Neural progenitor cell (in vitro differentiated cells): ENCODE results near the gene CCDC88B. TPM values are rescaled to one million over a fixed set of nuclear protein-coding genes. Genes with fewer than 3 reads are reported as not detected.

ENCODE experiments used
- DNase-seq: peaks from one replicate; pipeline ENCODE4 v3.0.0-alpha.2; 2016; ENCODE audit warnings: low spot score
- H2AFZ ChIP-seq: fragments of 200-600 bp; sonication (generic); replicated peaks from 2 replicates; pipeline ENCODE4 v1.6.1; 2016; ENCODE audit warnings: antibody characterized with exemption
- H3F3A ChIP-seq: fragments of 200-600 bp; sonication (generic); 2 replicates; pipeline ENCODE4 v1.6.1; 2016; ENCODE audit warnings: antibody characterized with exemption, low read depth
- H3K27ac ChIP-seq: fragments of 200-600 bp; sonication (generic); 2 replicates; pipeline ENCODE4 v1.5.1; 2016; ENCODE audit warnings: mild to moderate bottlenecking
- H3K27me3 ChIP-seq: fragments of 200-600 bp; sonication (generic); 2 replicates; pipeline ENCODE4 v1.6.1; 2016; ENCODE audit warnings: mild to moderate bottlenecking, moderate library complexity
- H3K36me3 ChIP-seq: fragments of 200-600 bp; sonication (generic); 2 replicates; pipeline ENCODE4 v1.5.1; 2016
- H3K4me1 ChIP-seq: fragments of 200-600 bp; sonication (generic); 2 replicates; pipeline ENCODE4 v1.6.1; 2016; ENCODE audit warnings: mixed run types
- H3K4me2 ChIP-seq: fragments of 200-600 bp; sonication (generic); 2 replicates; pipeline ENCODE4 v1.6.1; 2016
- H3K4me3 ChIP-seq: fragments of 200-600 bp; sonication (generic); 2 replicates; pipeline ENCODE4 v1.5.1; 2016
- H3K79me2 ChIP-seq: fragments of 200-600 bp; sonication (generic); 2 replicates; pipeline ENCODE4 v1.6.1; 2016; ENCODE audit warnings: low read depth
- H3K9ac ChIP-seq: fragments of 200-600 bp; sonication (generic); 2 replicates; pipeline ENCODE4 v1.6.1; 2016
- H3K9me3 ChIP-seq: fragments of 200-600 bp; sonication (generic); 2 replicates; pipeline ENCODE4 v1.5.1; 2016; ENCODE audit warnings: low read depth
- H4K20me1 ChIP-seq: fragments of 200-600 bp; sonication (generic); 2 replicates; pipeline ENCODE4 v1.6.1; 2016; ENCODE audit warnings: low read depth
- H3K27ac Mint-ChIP-seq: 3 replicates; pipeline ENCODE4 v1.8.0; 2021; ENCODE audit warnings: mixed read lengths
- H3K27me3 Mint-ChIP-seq: 2 replicates; pipeline ENCODE4 v1.8.0; 2022; ENCODE audit warnings: low read depth, mild to moderate bottlenecking, inconsistent platforms, moderate library complexity, mixed read lengths; ENCODE audit not compliant: insufficient read depth
- H3K36me3 Mint-ChIP-seq: 3 replicates; pipeline ENCODE4 v1.8.0; 2021; ENCODE audit warnings: mixed read lengths
- H3K4me1 Mint-ChIP-seq: 3 replicates; pipeline ENCODE4 v1.8.0; 2021; ENCODE audit warnings: mixed read lengths
- H3K4me3 Mint-ChIP-seq: 3 replicates; pipeline ENCODE4 v1.8.0; 2021; ENCODE audit warnings: mild to moderate bottlenecking, moderate library complexity, mixed read lengths
- H3K9me3 Mint-ChIP-seq: 3 replicates; pipeline ENCODE4 v1.8.0; 2020; ENCODE audit warnings: mixed read lengths
- CTCF ChIP-seq: fragments of 200-600 bp; sonication (generic); IDR thresholded peaks from 2 replicates; pipeline ENCODE4 v1.5.1; 2017; ENCODE audit warnings: antibody characterized with exemption, mild to moderate bottlenecking
- EZH2 ChIP-seq: fragments of 200-600 bp; sonication (generic); IDR thresholded peaks from 2 replicates; pipeline ENCODE4 v1.6.1; 2017; ENCODE audit warnings: antibody characterized with exemption, mild to moderate bottlenecking, moderate library complexity
- EZH2phosphoT487 ChIP-seq: fragments of 200-600 bp; sonication (generic); IDR thresholded peaks from 2 replicates; pipeline ENCODE4 v1.6.1; 2017; ENCODE audit warnings: antibody characterized with exemption
- total RNA-seq: library from RNA; depleted of rRNA; stranded (reverse); fragments of >200 nt; gene quantifications from 2 replicates; pipeline ENCODE4 v1.2.3, GENCODE V29; 2015; ENCODE audit warnings: low replicate concordance

Gene CCDC88B
- total RNA-seq, 1 donor from 2014 or later = 0.62 TPM

GRCh38 chr11:64379817-64380709 lies 40.1 kb downstream of the CCDC88B start:
- H3K36me3 Mint-ChIP-seq = no peaks in the 10 kb centered on the region
- Histone ChIP-seq H2AFZ (no peak overlapping the region), H3K4me1 (peaks cover 4% of the 10 kb centered on the region), H3K36me3 (no peaks in the 10 kb centered on the region), H3K9me3 (no peaks in the 10 kb centered on the region), H3K27ac (peak overlapping the region; percentile 49), H4K20me1 (no peaks in the 10 kb centered on the region), H3K9ac (no peak overlapping the region), H3F3A (peaks cover 7% of the 10 kb centered on the region), H3K4me2 (no peak overlapping the region), H3K4me3 (no peak overlapping the region), H3K79me2 (no peaks in the 10 kb centered on the region), H3K27me3 (no peaks in the 10 kb centered on the region)
- no peak overlapping the region for H3K27ac Mint-ChIP-seq
- no peak for TF ChIP-seq EZH2
- no peak for TF ChIP-seq EZH2phosphoT487
- TF ChIP-seq CTCF = no peak
- no peak for DNase-seq
- H3K4me3 Mint-ChIP-seq = no peak overlapping the region
- H3K9me3 Mint-ChIP-seq = no peaks in the 10 kb centered on the region
- H3K4me1 Mint-ChIP-seq = peaks cover 11% of the 10 kb centered on the region
- peaks cover 4% of the 10 kb centered on the region for H3K27me3 Mint-ChIP-seq

GRCh38 chr11:64381350-64381749 lies 41.3 kb downstream of the CCDC88B start:
- H3K4me2 ChIP-seq = no peak overlapping the region
- H3K9me3 ChIP-seq = no peaks in the 10 kb centered on the region
- no peak overlapping the region for H2AFZ ChIP-seq
- no peak overlapping the region for H3K27ac ChIP-seq
- H3K27me3 Mint-ChIP-seq = peaks cover 4% of the 10 kb centered on the region
- H3K9me3 Mint-ChIP-seq = no peaks in the 10 kb centered on the region
- no peaks in the 10 kb centered on the region for H3K36me3 ChIP-seq
- no peak overlapping the region for H3K27ac Mint-ChIP-seq
- H3K4me3 ChIP-seq = no peak overlapping the region
- peaks cover 4% of the 10 kb centered on the region for H3K4me1 ChIP-seq
- DNase-seq = no peak
- peaks cover 14% of the 10 kb centered on the region for H3K4me1 Mint-ChIP-seq
- H3K9ac ChIP-seq = no peak overlapping the region
- no peaks in the 10 kb centered on the region for H3K36me3 Mint-ChIP-seq
- peak; percentile 4 for TF ChIP-seq CTCF
- no peak for TF ChIP-seq EZH2
- no peaks in the 10 kb centered on the region for H3K79me2 ChIP-seq
- no peak overlapping the region for H3K4me3 Mint-ChIP-seq
- H3F3A ChIP-seq = peaks cover 7% of the 10 kb centered on the region
- no peaks in the 10 kb centered on the region for H4K20me1 ChIP-seq
- no peaks in the 10 kb centered on the region for H3K27me3 ChIP-seq

DNA sequence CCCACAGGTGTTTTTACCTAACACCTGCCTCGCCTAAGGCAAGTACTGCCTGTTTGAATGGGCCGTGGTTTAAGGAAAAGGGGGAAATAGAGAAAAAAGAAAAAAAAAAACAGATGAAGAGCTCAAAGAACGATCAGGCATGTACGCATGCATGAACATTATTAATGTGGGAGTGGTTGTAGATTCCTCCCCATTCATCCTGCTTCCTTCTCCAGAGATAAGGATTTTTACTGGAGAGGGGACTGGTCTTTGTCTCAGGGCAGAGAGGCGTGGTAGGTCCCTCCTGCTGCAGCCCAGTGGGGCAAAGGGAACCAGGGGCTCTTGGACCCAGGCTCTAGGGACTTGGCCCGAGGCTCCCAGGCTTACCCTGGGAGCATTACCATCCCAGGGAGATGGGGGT lies 42.0 kb downstream of the CCDC88B start:
- no peak overlapping the region for H3K9ac ChIP-seq
- H3K36me3 Mint-ChIP-seq = no peaks in the 10 kb centered on the region
- no peak overlapping the region for H3K27ac Mint-ChIP-seq
- no peaks in the 10 kb centered on the region for H4K20me1 ChIP-seq
- H3K27me3 Mint-ChIP-seq = peaks cover 4% of the 10 kb centered on the region
- H3K9me3 Mint-ChIP-seq = no peaks in the 10 kb centered on the region
- peaks cover 14% of the 10 kb centered on the region for H3K4me1 Mint-ChIP-seq
- H3K4me2 ChIP-seq = no peak overlapping the region
- H3F3A ChIP-seq = peaks cover 7% of the 10 kb centered on the region
- no peak overlapping the region for H3K4me3 ChIP-seq
- H3K79me2 ChIP-seq = no peaks in the 10 kb centered on the region
- H2AFZ ChIP-seq = no peak overlapping the region
- no peaks in the 10 kb centered on the region for H3K27me3 ChIP-seq
- no peak for DNase-seq
- no peak overlapping the region for H3K27ac ChIP-seq
- TF ChIP-seq EZH2phosphoT487 = no peak
- TF ChIP-seq CTCF = no peak
- TF ChIP-seq EZH2 = no peak
- H3K4me3 Mint-ChIP-seq = peak overlapping the region; percentile 14
- peaks cover 4% of the 10 kb centered on the region for H3K4me1 ChIP-seq
- H3K9me3 ChIP-seq = no peaks in the 10 kb centered on the region
- H3K36me3 ChIP-seq = no peaks in the 10 kb centered on the region
